ENCODE results near the gene ROR1. TPM values are rescaled to one million over a fixed set of nuclear protein-coding genes. Genes with fewer than 3 reads are reported as not detected.
A peak's percentile ranks its signal among the peaks of the same experiment; 100 is the strongest.

ROR1 gene
- total RNA-seq, 1 donor from 2014 or later, result 11.0 TPM

DNA sequence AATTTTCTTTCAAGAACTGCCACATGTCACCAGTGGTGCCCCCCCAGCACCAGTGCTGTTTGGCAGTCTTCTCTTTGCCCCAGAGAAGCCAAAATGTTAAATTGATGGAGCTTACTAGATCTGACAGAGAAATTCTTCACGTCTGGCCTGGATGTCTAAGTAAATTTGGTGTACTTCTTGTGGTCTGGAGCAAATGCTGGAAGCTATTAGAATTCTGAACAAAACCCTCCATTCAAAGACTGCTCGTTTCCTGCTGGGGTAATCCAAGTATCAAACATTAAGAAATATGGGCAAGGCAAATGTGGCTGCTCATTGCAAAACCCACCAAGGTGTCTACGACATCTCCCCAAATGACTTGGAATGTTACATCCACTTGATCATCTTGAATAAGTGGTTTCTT is 92.3 kb downstream of the ROR1 start:
- Mint-ChIP-seq H3K27me3 (ENCODE audit: low read depth) (no peaks in the 10 kb centered on the region), H3K4me3 (no peak overlapping the region), H3K36me3 (ENCODE audit: low read depth) (no peaks in the 10 kb centered on the region), H3K27ac (ENCODE audit: unreplicated experiment) (no peak overlapping the region), H3K4me1 (peaks cover 19% of the 10 kb centered on the region), H3K9me3 (no peaks in the 10 kb centered on the region)
- TF ChIP-seq, protein P1, sequence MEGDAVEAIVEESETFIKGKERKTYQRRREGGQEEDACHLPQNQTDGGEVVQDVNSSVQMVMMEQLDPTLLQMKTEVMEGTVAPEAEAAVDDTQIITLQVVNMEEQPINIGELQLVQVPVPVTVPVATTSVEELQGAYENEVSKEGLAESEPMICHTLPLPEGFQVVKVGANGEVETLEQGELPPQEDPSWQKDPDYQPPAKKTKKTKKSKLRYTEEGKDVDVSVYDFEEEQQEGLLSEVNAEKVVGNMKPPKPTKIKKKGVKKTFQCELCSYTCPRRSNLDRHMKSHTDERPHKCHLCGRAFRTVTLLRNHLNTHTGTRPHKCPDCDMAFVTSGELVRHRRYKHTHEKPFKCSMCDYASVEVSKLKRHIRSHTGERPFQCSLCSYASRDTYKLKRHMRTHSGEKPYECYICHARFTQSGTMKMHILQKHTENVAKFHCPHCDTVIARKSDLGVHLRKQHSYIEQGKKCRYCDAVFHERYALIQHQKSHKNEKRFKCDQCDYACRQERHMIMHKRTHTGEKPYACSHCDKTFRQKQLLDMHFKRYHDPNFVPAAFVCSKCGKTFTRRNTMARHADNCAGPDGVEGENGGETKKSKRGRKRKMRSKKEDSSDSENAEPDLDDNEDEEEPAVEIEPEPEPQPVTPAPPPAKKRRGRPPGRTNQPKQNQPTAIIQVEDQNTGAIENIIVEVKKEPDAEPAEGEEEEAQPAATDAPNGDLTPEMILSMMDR (conservative IDR thresholded peaks at IDR 0.05), result no peak
- DNase-seq (ENCODE audit: low read depth, low spot score), result no peak

DNA sequence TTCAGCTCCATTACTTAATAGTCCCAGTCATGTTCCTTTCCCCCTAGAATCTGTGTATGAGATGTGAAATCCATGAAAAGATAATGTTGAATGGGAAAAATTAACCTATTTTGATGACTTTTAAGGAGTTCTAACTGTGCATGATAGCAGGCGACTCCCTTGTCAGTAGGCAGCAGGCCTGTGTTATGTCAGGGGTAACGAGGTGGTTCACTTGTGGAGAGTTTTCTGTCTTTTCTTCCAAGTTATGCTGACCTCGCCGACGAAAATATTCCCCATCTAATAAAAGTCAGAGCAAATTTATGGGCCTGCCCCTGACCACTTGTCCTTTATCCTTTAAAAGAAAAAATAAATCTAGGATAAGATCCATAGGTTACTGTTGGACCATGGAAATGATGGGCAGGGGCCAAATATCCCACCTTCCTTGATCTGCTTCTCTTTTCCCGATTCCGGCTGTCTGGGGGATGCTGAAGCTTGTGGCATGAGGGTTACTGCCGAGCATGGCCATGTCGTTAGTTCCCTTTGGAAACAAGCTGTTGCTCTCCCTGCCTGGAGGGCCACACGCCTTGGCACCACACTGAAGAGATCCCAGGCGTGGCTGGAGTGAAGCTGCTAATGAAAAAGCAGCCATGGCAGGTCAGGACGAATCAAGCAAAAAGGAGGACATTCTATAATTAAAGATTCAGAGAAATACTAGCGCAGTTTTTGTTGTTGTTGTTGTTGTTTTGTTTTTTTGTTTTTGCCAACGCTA is 93.8 kb downstream of the ROR1 start:
- Mint-ChIP-seq H3K4me1 (peaks cover 19% of the 10 kb centered on the region), H3K36me3 (ENCODE audit: low read depth) (no peaks in the 10 kb centered on the region), H3K9me3 (no peaks in the 10 kb centered on the region), H3K27me3 (ENCODE audit: low read depth) (no peaks in the 10 kb centered on the region), H3K27ac (ENCODE audit: unreplicated experiment) (no peak overlapping the region), H3K4me3 (no peak overlapping the region)
- no peak for DNase-seq (ENCODE audit: low read depth, low spot score)
- TF ChIP-seq, protein P1 (conservative IDR thresholded peaks at IDR 0.05), result no peak

DNA sequence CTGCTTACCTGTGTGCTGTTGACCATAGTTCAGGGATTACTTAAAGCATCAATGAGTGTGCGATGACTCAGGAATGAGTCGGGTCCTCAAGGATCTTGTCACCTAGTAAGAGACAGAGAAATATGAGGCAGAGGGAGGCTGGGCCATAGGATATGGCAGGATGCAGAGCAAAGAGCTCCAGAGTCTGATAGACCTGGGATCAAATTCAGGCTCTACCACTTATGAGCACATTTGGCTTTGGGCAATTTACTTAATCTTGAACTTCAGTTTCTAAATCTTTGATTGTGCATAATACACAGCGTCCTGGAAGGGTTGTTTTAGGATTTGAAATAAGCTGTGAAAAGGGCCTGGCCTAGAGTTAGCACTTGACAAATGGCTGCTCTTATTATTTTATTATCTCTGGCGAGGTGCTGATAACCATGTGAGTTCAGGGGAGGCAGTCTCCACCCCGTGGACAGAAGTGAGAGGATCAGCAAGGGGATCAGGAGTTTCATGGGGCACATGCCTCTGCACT is 94.5 kb downstream of the ROR1 start:
- H3K27ac Mint-ChIP-seq (ENCODE audit: unreplicated experiment), result no peak overlapping the region
- no peak overlapping the region for H3K4me3 Mint-ChIP-seq
- TF ChIP-seq, protein P1 (conservative IDR thresholded peaks at IDR 0.05), result no peak
- peaks cover 19% of the 10 kb centered on the region for H3K4me1 Mint-ChIP-seq
- H3K9me3 Mint-ChIP-seq, result no peaks in the 10 kb centered on the region
- no peak for DNase-seq (ENCODE audit: low read depth, low spot score)
- no peaks in the 10 kb centered on the region for H3K27me3 Mint-ChIP-seq (ENCODE audit: low read depth)
- H3K36me3 Mint-ChIP-seq (ENCODE audit: low read depth), result no peaks in the 10 kb centered on the region

DNA sequence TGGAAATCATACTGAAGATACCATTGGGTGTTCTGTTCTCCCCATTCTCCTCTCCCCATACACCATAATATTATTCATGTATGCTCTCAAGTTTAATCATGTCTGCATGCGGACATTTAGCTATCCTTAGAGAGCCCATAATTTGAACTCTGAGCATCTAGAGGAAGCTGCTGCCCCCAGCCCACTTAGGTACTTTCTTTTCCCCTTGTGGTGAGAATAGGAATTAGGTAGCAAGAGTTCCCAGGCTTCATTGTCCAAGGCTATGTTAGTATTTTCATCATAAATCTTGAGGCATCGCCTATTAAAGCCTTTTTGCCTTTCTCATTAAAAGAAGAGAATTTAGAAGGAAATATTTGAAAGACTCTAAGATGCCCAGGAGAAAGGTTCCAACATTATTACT is 96.3 kb downstream of the ROR1 start:
- peaks cover 16% of the 10 kb centered on the region for H3K4me1 Mint-ChIP-seq
- no peak overlapping the region for H3K4me3 Mint-ChIP-seq
- no peak for DNase-seq (ENCODE audit: low read depth, low spot score)
- TF ChIP-seq, protein P1 (conservative IDR thresholded peaks at IDR 0.05), result peak; percentile 33
- H3K27ac Mint-ChIP-seq (ENCODE audit: unreplicated experiment), result no peak overlapping the region
- no peaks in the 10 kb centered on the region for H3K9me3 Mint-ChIP-seq
- H3K27me3 Mint-ChIP-seq (ENCODE audit: low read depth), result no peaks in the 10 kb centered on the region
- H3K36me3 Mint-ChIP-seq (ENCODE audit: low read depth), result no peaks in the 10 kb centered on the region

DNA sequence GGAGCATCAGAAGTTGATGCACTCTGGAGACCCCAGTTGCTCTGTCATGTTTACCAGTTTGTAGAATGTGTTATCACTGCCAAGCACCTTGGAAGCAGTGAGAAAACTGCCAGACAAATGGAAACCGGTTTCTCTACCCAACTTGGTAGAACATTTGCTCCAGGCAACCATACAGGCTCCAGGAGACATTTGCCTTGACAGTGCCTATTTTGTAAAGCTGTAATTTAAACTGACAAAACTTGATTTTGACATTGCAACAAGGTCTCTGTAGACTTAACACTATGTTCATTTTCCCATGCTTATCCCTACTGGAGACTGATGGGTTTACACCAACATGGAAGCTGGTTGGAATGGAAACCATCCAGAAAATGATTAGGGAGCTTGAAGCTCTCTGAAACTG is 97.6 kb downstream of the ROR1 start:
- Mint-ChIP-seq H3K9me3 (no peaks in the 10 kb centered on the region), H3K27ac (ENCODE audit: unreplicated experiment) (no peak overlapping the region), H3K36me3 (ENCODE audit: low read depth) (no peaks in the 10 kb centered on the region), H3K27me3 (ENCODE audit: low read depth) (no peaks in the 10 kb centered on the region), H3K4me3 (no peak overlapping the region), H3K4me1 (peaks cover 4% of the 10 kb centered on the region)
- TF ChIP-seq, protein P1 (conservative IDR thresholded peaks at IDR 0.05), result peak; percentile 18
- DNase-seq (ENCODE audit: low read depth, low spot score), result no peak

Data from neural crest cell (in vitro differentiated cells).